GM12878 (cell line): Measurements from ENCODE around the gene PHF3. TPM values are rescaled to one million over a fixed set of nuclear protein-coding genes. Genes with fewer than 3 reads are reported as not detected.
"Not testable (repeated sequence)": the region's sequence is repeated elsewhere in the genome, so short reads cannot be mapped to it uniquely, and the experiment has no call there.

ENCODE experiments used
- ATAC-seq: fragments of 200-7000 bp; cut with Tn5 transposase; 3 replicates; pipeline ENCODE4 v1.9.1; 2020; ENCODE audit warnings: mild to moderate bottlenecking, moderate library complexity
- BruUV-seq: library from RNA; stranded (reverse); fragments of 400-500 nt; replicated peaks from 2 replicates; lab custom pipeline; 2021; lab: Mats Ljungman, UMichigan
- CTCF ChIA-PET: fragments of 300-600 bp; sonication (Branson Sonifier 250); formaldehyde crosslinking; extraction: SDS; loops from one replicate; lab custom pipeline; 2021; ENCODE audit warnings: inconsistent platforms; lab: Yijun Ruan, JAX
- POLR2A ChIA-PET: fragments of 350-600 bp; formaldehyde crosslinking; extraction: SDS; loops from one replicate; lab custom pipeline; 2021; ENCODE audit warnings: inconsistent platforms; lab: Charles Lee
- RAD21 ChIA-PET: fragments of 300-600 bp; sonication (Branson Sonifier 250); formaldehyde crosslinking; loops from one replicate; lab custom pipeline; 2023; ENCODE audit warnings: antibody characterized with exemption; ENCODE audit not compliant: unreplicated experiment; lab: Charles Lee
- SMC1A ChIA-PET: fragments of 300-600 bp; sonication (Branson Sonifier 250); formaldehyde crosslinking; loops from one replicate; lab custom pipeline; 2023; ENCODE audit not compliant: unreplicated experiment, uncharacterized antibody; lab: Charles Lee
- DNase-seq: peaks from one replicate; pipeline ENCODE4 v3.0.0-alpha.2; 2011; ENCODE audit warnings: low read depth, low spot score
- FAIRE-seq: peaks from 3 replicates; lab custom pipeline; 2011; peaks lifted over from hg19 to GRCh38; lab: Jason Lieb, UNC
- H2AFZ ChIP-seq: 2 replicates; pipeline ENCODE4 v1.6.0; 2011; ENCODE audit warnings: low read depth, low read length, control low read depth; ENCODE audit not compliant: control insufficient read depth
- H3K27ac ChIP-seq: 2 replicates; pipeline ENCODE4 v1.5.1; 2011; ENCODE audit warnings: control low read depth; ENCODE audit not compliant: control insufficient read depth, insufficient read depth
- H3K27me3 ChIP-seq, 2 experiments: replicated peaks in 1 of 2; 2 replicates each; pipeline versions ENCODE4 v1.6.0 to v1.6.1; 2011; ENCODE audit warnings: low read length in 1 of 2; ENCODE audit not compliant: control insufficient read depth in 2 of 2, insufficient read depth in 2 of 2
- H3K36me3 ChIP-seq, 2 experiments: 2 replicates each; pipeline ENCODE4 v1.5.1; 2011; ENCODE audit warnings: low read length in 1 of 2; ENCODE audit not compliant: control insufficient read depth in 2 of 2, insufficient read depth in 2 of 2
- H3K4me1 ChIP-seq: 2 replicates; pipeline ENCODE4 v1.6.1; 2011; ENCODE audit warnings: mild to moderate bottlenecking, low read length, moderate library complexity, mixed read lengths; ENCODE audit not compliant: control insufficient read depth, insufficient read depth
- H3K4me2 ChIP-seq: 2 replicates; pipeline ENCODE4 v1.6.0; 2011; ENCODE audit warnings: control low read depth; ENCODE audit not compliant: control insufficient read depth, insufficient read depth
- H3K4me3 ChIP-seq: fragments of 200-600 bp; sonication (generic); 2 replicates; pipeline ENCODE4 v1.5.1; 2016
- H3K79me2 ChIP-seq: 2 replicates; pipeline ENCODE4 v1.6.0; 2011; ENCODE audit warnings: low read length; ENCODE audit not compliant: control insufficient read depth, insufficient read depth
- H3K9ac ChIP-seq: 2 replicates; pipeline ENCODE4 v1.8.0; 2011; ENCODE audit warnings: low read length, control low read depth, mixed read lengths; ENCODE audit not compliant: control insufficient read depth, insufficient read depth
- H3K9me3 ChIP-seq: replicated peaks from 3 replicates; pipeline ENCODE4 v1.5.1; 2011; ENCODE audit warnings: mild to moderate bottlenecking, low read length; ENCODE audit not compliant: control insufficient read depth, insufficient read depth
- H4K20me1 ChIP-seq: 2 replicates; pipeline ENCODE4 v1.6.0; 2011; ENCODE audit not compliant: control insufficient read depth, insufficient read depth
- SRF ChIP-seq, 2 experiments: IDR thresholded peaks; 2 replicates each; pipeline ENCODE4 v1.6.1; 2011; ENCODE audit warnings: low read depth in 2 of 2, low read length in 2 of 2, mild to moderate bottlenecking in 1 of 2, moderate library complexity in 1 of 2
- ZBED1 ChIP-seq: IDR thresholded peaks from 2 replicates; pipeline ENCODE4 v1.6.1; 2016; ENCODE audit warnings: borderline replicate concordance
- in situ Hi-C: fragments of 300-500 bp; cut with MboI; formaldehyde crosslinking; loops from 9 replicates; pipeline ENCODE4 v1.14.3; 2018; ENCODE audit warnings: mixed read lengths
- intact Hi-C: fragments of 100-400 bp; cut with micrococcal nuclease; formaldehyde crosslinking; loops from one replicate; pipeline ENCODE4 v1.14.2; 2022; ENCODE audit not compliant: unreplicated experiment
- polyA plus RNA-seq, 11 experiments: library from polyadenylated mRNA; depleted of rRNA in 4 of 11; unstranded in 6 of 11; stranded (reverse) in 5 of 11; fragments of >200 nt; fragmentation: Nextera tagmentation in 4 of 11; fragmentation: Illumina TruSeq in 1 of 11; extraction: Ambion mirVana in 4 of 11; extraction: Trizol in 1 of 11; gene quantifications; 1 replicate in 1 of 11; 2 replicates in 10 of 11; pipeline versions ENCODE4 v1.2.1 to v1.2.3, GENCODE V29; 2011 to 2016; ENCODE audit warnings: inconsistent platforms in 2 of 11, missing spikeins in 2 of 11, low read depth in 1 of 11
- total RNA-seq, 4 experiments: library from RNA; depleted of rRNA in 3 of 4; stranded (reverse); fragments of >200 nt in 3 of 4; fragmentation: Illumina TruSeq in 1 of 4; extraction: Trizol in 1 of 4; gene quantifications; 2 replicates each; pipeline versions ENCODE4 v1.2.1 to v1.2.3, GENCODE V29; 2013 to 2021
- TF ChIP-seq, protein P1 (sequence below): IDR thresholded peaks from 2 replicates; pipeline ENCODE4 v1.6.1; 2012; ENCODE audit warnings: mild to moderate bottlenecking, low read depth, low read length

PHF3 gene
- total and polyA plus RNA-seq, 10 of the 15 experiments (the other 5 are each of a cell fraction or from before 2014, with no cell fraction given), result 8.3 to 61.5 (median 26.6) TPM

DNA sequence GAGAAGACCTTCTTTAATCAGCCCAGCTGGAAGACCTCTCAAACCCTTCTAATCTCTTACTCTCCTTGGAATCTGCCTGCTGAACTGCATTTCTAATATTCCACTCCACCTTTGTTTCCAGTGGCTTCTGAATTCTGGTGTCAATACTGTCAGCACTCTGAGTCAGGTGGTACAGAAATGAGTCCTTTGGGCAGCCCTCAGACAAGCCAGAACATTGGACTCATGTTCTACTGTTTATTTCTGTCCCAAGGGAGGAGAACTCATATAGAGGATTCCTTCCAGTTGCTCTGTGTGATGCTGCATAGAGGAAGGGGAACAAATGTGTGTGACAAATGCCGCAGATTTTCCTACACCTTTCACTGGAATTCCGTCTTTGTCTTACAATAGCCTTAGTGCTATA is 114.8 kb downstream of the PHF3 start (continued):
- TF ChIP-seq, protein P1, sequence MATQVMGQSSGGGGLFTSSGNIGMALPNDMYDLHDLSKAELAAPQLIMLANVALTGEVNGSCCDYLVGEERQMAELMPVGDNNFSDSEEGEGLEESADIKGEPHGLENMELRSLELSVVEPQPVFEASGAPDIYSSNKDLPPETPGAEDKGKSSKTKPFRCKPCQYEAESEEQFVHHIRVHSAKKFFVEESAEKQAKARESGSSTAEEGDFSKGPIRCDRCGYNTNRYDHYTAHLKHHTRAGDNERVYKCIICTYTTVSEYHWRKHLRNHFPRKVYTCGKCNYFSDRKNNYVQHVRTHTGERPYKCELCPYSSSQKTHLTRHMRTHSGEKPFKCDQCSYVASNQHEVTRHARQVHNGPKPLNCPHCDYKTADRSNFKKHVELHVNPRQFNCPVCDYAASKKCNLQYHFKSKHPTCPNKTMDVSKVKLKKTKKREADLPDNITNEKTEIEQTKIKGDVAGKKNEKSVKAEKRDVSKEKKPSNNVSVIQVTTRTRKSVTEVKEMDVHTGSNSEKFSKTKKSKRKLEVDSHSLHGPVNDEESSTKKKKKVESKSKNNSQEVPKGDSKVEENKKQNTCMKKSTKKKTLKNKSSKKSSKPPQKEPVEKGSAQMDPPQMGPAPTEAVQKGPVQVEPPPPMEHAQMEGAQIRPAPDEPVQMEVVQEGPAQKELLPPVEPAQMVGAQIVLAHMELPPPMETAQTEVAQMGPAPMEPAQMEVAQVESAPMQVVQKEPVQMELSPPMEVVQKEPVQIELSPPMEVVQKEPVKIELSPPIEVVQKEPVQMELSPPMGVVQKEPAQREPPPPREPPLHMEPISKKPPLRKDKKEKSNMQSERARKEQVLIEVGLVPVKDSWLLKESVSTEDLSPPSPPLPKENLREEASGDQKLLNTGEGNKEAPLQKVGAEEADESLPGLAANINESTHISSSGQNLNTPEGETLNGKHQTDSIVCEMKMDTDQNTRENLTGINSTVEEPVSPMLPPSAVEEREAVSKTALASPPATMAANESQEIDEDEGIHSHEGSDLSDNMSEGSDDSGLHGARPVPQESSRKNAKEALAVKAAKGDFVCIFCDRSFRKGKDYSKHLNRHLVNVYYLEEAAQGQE, result no peak
- TF ChIP-seq SRF (IDR thresholded peaks at IDR 0.05; ENCODE audit: low read depth in 2 of 2, low read length in 2 of 2), result no peak
- TF ChIP-seq ZBED1, result no peak

DNA sequence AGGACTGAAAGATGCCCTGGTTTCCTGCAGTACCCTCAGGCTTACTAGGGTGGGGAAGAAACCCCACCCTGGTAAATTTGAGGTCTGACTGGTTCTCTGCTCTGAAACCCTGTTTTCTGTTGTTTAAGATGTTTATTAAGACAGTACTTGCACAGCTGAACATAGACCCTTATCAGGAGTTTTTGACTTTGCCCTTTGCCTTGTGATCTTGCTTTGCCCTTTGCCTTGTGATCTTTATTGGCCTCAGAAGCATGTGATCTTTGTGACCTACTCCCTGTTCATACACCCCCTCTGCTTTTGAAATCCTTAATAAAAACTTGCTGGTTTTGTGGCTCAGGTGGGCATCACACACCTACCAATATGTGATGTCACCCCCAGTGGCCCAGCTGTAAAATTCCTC is 121.7 kb downstream of the PHF3 start:
- BruUV-seq, ATAC-seq, FAIRE-seq, H3K79me2 ChIP-seq, H3K4me3 ChIP-seq, intact Hi-C loops, H4K20me1 ChIP-seq, H3K4me2 ChIP-seq, H3K9ac ChIP-seq, in situ Hi-C loops, H3K27me3 ChIP-seq, DNase-seq, H3K9me3 ChIP-seq, POLR2A ChIA-PET, H3K27ac ChIP-seq, H3K4me1 ChIP-seq, H2AFZ ChIP-seq, CTCF ChIA-PET, H3K36me3 ChIP-seq: not testable (repeated sequence)
- ChIA-PET RAD21 (interaction anchor here (6.3 kb wide), 1 partner anchor 405 kb away, joined by 76 read pairs; no protein-coding TSS in a partner anchor), SMC1A (interaction anchor here (10.4 kb wide), 1 partner anchor 408 kb away, joined by 218 read pairs; no protein-coding TSS in a partner anchor)
